GM19455 (cell line): ENCODE results near the gene PTOV1.

ENCODE experiments used
- ATAC-seq: cut with Tn5 transposase; IDR thresholded peaks from one replicate; pipeline ENCODE4 v1.9.1; 2021; ENCODE audit not compliant: unreplicated experiment

The PTOV1 gene

DNA sequence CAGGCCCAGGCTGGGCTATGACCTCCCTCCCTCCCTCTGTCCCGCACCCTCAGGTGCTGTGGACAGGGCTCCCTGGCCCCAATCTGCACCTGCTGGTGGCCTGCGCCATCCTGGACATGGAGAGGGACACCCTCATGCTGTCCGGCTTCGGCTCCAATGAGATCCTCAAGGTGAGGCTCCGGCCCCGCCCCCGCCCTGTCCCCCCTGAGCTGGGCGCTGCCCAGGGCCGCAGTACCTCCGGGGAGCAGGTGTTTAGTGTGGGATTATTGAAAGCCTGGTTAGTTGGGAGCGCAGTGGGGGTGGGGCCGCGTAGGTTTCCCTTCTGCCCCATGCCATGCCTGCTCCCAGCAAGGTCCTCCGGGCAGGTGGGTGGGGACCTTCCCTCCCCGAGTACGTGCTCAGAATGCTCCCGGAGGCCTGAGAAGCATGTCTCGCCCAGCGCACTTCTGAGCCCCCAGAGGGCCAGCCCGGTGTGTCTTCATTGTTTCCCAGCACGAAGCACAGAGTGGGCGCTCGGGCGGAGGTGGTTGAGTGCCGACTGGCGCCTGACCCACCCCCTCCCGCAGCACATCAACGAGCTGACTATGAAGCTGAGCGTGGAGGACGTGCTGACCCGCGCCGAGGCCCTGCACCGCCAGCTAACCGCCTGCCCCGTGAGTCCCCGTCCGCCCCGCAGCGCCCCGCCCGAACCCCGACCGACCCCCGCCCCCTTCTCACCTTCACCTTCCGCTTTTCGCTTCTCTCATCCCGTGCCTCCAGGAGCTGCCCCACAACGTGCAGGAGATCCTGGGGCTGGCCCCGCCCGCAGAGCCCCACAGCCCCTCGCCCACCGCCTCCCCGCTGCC lies 36.9 kb downstream of the PTOV1 start:
- no peak for ATAC-seq

GRCh38 chr19:49888510-49888824 lies 37.5 kb downstream of the PTOV1 start:
- no peak for ATAC-seq

DNA sequence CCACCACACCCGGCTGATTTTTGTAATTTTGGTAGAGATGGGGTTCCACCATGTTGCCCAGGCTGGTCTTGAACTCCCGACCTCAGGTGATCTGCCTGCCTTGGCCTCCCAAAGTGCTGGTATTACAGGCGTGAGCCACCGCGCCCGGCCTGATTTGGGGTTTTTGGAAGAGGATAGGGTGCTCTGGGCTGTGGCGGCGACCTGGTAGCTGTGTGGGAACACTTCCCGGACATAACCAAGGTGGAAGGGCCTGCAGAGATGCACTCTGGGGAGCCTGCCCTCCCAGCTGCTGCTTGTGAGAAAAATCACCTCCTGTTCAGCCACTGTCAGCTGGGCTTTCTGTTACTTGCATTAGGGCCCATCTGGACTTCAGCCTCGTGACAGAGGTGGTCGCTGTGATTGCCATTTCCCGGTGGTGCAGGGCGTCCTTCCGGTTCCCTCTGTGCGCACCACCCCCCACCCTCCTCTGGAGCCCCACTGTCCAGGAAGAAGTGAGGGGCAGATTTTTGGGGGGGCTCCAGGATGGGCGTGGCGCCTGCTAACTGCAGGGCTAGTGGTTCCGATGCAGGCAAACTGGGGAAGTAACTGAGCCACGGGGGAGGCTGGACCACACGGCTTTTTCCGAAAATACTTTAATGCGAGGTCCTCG lies 38.2 kb downstream of the PTOV1 start:
- no peak for ATAC-seq

GRCh38 chr19:49889687-49890348 lies 38.9 kb downstream of the PTOV1 start:
- ATAC-seq: no peak

DNA sequence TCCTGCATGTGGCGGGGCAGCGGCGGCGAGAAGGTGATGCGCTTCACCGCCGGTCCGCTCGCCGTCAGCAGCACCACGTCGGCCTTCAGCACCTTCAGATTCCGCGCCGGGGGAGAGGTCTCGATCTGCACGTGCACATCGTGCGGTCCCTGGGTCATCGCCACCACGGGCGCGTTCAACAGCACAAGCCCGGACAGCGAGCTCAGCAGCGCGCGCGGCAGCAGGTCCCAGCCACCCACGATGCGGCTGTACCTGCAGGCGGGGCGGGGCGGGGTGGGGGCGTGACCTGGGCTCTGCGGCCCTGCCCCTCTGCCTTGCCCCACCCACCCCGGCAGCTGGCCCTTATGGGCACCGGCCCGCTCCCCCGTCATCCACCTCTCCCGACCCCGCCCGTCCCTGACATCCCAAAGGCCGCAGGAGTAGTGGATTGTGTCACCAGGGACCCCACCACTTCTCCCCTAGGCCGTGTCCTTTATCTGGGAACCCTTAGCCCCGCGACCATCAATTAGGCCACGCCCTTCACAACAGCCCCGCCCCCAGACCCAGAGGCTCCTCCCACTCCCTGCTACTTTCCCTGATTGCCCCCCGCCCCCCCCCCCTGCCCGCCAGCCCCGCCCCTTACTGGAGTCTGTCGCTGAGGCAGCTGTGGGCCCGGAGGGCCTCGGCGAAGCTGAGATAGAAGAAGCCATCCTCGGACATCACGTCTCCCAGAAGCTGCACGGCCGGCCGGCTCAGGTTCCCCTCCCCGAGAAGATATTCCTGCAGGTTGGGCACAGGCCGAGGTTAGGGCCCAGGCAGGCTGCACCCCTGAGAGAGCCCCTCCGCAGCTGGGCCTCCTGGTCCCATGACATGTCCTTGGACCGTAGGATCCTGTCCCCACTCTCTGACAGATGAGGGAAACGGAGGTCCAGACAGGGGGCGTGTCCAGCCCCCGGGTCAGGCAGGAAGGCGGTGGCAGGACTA lies 39.7 kb downstream of the PTOV1 start:
- ATAC-seq: no peak

DNA sequence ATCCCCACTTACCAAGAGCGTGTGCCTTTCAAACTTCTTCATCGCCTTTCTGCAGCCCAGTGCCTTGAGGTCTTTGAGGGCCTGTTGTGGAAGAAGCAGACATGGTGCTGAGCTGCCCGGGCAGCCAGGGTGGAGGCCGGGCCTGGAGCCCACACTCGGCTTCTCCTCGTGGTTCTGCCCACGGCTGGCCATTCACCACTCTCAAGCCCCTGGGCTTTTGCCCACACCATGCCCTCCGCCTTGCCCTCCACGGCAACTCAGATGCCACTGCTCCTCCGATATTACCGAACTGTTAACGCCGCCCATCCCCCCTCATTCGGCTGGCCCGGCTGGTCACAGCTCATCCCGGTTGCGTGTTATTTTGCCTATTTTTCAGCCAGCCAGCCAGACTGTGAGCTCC lies 40.4 kb downstream of the PTOV1 start:
- no peak for ATAC-seq

- ATAC-seq: no peak
These were observed 41.8 kb downstream of the PTOV1 start for GRCh38 chr19:49892716-49893115.

DNA sequence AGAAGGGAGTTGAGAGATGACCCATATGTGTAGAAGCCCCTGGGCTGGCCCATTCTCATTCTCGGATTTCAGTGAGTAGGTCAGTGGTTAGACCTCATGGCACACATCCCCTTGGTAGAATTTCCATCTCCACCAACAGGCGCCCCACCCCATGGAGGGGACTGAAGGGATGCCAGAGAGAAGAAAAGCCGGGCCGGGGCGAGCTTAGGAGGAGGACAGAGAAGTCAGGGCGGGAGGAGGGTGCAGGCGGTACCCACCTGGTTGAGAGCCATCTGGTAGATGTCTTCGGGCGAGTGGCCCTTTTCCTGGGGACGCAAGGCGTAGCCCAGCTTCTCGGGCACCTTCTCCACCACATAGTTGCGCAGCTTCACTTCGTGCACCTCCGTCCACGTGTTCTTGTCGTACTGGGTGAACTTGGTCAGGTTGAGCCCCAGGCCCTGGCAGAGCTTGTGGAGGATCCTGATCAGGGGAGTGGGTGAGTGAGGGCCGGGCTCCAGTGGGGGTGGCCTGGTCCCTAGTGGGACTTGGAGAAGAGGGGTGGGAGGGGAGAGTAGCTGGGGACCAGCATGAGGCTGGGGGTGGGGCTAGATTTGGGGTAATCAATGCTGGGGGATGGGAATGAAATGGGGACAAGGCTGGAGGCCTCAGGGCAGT lies 43.2 kb downstream of the PTOV1 start:
- ATAC-seq: no peak

GRCh38 chr19:49894879-49895565 lies 44.1 kb downstream of the PTOV1 start:
- no peak for ATAC-seq

DNA sequence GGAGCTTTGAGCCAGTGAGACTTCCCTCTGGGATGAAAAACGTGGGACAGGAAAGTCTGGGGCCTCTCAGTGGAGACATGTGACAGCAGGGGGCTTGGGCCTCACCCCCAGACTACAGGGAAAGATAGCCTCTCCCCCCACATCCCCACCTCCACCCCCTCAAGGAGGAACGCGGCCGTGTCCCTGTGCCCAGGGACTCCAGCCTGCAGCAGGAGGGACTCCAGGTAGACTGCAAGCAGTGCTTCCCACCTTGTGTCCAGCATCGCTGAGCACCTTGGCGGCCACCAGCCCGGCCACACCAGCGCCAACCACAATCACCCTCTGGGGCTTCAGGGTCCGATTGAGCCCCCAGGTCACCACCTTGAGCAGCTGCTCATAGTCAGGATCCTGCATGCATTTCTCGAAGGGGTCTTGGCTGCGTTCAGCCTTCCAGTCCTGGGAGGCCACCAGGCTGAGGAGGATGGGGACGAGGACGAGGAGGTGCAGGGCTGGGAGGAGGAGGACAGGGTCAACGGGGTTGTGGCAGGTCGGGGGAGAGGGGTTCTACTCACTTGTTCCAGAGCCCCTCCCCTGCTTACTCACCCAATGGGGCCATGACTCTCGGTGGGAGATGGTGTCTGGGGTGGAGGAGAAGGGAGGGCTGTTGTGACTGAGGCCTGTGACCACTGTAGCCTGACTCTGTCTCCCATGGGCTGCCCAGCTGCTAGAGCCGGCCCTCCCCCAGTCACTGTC lies 44.8 kb downstream of the PTOV1 start:
- no peak for ATAC-seq

GRCh38 chr19:49896863-49897621 lies 46.1 kb downstream of the PTOV1 start, which contains the start of gene IL4I1:
Gene IL4I1 (minus strand): TSS chr19:49896887. CDS start chr19:49896160, 727 bp downstream.
- ATAC-seq: no peak

- ATAC-seq: no peak
These were observed 53.2 kb downstream of the PTOV1 start for GRCh38 chr19:49904136-49904535.

DNA sequence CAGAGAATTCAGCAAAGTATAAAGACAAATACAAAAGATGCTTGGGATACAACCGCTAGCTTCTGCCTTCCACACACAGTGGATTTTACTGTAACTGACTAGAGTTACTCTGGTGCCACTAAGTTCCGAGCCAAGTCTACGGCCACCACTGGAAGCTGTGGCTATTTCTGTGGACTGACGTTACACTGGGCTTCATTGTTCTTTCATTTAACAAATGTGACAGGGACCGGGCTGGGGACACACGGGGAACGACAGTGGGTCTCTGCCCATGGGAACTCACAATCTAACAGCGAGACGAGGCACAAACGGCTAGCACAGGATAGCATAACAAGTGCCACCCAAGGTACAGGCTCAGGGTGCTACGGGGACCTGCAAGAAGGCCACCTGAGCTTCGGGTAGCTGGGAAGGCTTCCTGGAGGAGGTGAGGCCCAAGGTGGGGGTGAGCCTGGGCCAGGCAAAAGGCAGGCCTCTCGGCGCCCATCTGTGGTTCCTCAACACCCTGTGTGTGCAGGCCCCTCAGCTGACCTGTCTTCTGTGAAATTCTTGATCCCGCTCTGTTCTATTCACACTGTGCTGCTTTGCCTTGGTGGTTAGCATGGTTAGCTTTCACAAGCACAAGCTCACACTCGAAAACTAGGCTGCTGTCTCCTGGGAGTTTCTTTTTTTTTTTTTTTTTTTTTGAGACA lies 56.1 kb downstream of the PTOV1 start:
- no peak for ATAC-seq

DNA sequence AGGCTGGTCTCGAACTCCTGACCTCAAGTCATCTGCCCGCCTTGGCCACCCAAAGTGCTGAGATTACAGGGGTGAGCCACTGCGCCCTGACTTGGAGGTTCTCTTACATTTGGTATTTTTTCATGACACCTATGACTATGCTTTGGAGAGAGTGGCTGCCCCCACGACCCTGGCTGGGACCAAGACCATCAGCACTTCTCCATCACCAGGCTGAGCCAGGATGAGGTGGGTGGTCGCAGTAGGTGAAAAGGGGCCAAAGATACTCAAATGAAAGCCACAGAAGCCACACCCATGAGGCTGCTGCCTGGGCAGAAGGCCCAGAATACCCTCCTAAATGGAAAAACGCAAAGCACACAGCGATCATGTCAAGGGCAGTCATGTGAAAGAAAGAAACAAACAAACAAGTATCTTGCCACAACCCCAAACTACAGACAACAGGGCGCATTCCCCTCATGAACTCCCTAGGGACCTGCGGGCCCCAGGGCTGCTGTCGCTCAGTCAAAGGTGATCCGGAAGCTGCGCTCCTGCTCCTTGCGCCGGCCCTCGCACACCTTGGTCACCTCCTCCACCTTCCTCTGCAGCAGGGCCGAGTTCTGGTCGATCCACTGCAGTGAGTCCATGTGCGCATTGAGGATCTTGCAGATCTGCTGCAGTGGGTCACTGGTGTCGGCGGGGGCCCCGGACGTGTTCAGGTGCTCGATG lies 56.9 kb downstream of the PTOV1 start:
- no peak for ATAC-seq

GRCh38 chr19:49908480-49909420 lies 57.8 kb downstream of the PTOV1 start:
- no peak for ATAC-seq

GRCh38 chr19:49910179-49910578 lies 59.2 kb downstream of the PTOV1 start:
- ATAC-seq: no peak
